Measurements from ENCODE around the gene NLRP8.

GRCh38 chr19:55990831-55991230 is 43.2 kb downstream of the NLRP8 start:
- TF ChIP-seq POLR2A (IDR thresholded peaks at IDR 0.05) (no peak), CTCF (IDR thresholded peaks at IDR 0.05) (no peak), EP300 (IDR thresholded peaks at IDR 0.05) (no peak)
